Measurements from ENCODE around the gene TGFBR3L.

GRCh38 chr19:7953576-7953975 is 38.9 kb downstream of the TGFBR3L start:
- TF ChIP-seq JUN (IDR thresholded peaks at IDR 0.05; ENCODE audit: borderline replicate concordance, insufficient read depth, insufficient read length, low read depth): no peak
- no peak for TF ChIP-seq CTCF (IDR thresholded peaks at IDR 0.05; ENCODE audit: extremely low read depth in 1 of 2, insufficient read depth in 1 of 2, low read depth in 1 of 2, low read length in 2 of 2)
- no peak for TF ChIP-seq POLR2A (IDR thresholded peaks at IDR 0.05; ENCODE audit: low read depth, low read length)
- TF ChIP-seq POLR2AphosphoS5 (IDR thresholded peaks at IDR 0.05; ENCODE audit: insufficient read depth, low read depth, low read length): no peak
- TF ChIP-seq GATA2 (IDR thresholded peaks at IDR 0.05; ENCODE audit: insufficient read depth, insufficient read length, low read depth, low read length): no peak
- no peak for TF ChIP-seq MYC (IDR thresholded peaks at IDR 0.05; ENCODE audit: low read depth, low read length)
- no peak for TF ChIP-seq EZH2 (IDR thresholded peaks at IDR 0.05; ENCODE audit: borderline replicate concordance, low read depth, low read length, severe bottlenecking)
- no peak for TF ChIP-seq FOS (IDR thresholded peaks at IDR 0.05; ENCODE audit: borderline replicate concordance, insufficient read depth, low read length)
